ENCODE measurements around the gene CCN2.
"Not testable (repeated sequence)": the region's sequence is repeated elsewhere in the genome, so short reads cannot be mapped to it uniquely, and the experiment has no call there.

DNA sequence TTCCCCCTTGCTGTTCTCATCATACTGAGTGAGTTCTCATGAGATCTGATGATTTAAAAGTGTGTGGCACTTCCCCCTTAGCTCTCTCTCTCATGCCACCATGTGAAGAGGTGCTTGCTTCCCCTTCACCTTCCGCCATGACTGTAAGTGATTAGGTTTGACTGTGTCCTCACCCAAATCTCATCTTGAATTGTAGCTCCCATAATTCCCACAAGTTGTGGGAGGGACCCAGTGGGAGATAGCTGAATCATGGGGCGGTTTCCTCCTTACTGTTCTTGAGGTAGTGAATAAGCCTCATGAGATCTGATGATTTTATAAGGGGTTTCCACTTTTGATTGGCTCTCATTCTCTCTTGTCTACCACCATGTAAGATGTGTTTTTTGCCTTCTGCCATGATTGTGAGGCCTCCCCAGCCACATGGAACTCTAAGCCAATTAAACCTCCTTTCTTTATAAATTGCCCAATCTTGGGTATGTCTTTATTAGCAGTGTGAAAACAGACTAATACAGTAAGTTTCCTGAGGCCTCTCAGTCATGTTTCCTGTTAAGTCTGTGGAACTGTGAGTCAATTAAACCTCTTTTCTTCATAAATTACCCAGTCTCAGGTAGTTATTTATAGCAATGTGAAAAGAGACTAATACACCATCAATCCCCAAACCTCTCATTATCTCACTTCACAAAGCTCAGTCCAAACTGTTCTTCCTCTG, 34.9 kb downstream of the CCN2 start:
- TF ChIP-seq, protein P1, sequence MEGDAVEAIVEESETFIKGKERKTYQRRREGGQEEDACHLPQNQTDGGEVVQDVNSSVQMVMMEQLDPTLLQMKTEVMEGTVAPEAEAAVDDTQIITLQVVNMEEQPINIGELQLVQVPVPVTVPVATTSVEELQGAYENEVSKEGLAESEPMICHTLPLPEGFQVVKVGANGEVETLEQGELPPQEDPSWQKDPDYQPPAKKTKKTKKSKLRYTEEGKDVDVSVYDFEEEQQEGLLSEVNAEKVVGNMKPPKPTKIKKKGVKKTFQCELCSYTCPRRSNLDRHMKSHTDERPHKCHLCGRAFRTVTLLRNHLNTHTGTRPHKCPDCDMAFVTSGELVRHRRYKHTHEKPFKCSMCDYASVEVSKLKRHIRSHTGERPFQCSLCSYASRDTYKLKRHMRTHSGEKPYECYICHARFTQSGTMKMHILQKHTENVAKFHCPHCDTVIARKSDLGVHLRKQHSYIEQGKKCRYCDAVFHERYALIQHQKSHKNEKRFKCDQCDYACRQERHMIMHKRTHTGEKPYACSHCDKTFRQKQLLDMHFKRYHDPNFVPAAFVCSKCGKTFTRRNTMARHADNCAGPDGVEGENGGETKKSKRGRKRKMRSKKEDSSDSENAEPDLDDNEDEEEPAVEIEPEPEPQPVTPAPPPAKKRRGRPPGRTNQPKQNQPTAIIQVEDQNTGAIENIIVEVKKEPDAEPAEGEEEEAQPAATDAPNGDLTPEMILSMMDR (conservative IDR thresholded peaks at IDR 0.05) = not testable (repeated sequence)
- TF ChIP-seq EZH2 (IDR thresholded peaks at IDR 0.05; ENCODE audit: low read depth) = not testable (repeated sequence)
